IMR-90 (cell line): ENCODE data around the gene MAP3K13. TPM values are rescaled to one million over a fixed set of nuclear protein-coding genes. Genes with fewer than 3 reads are reported as not detected.

Experiments used
- ATAC-seq: fragments of 200-7000 bp; cut with Tn5 transposase; 2 replicates; pipeline ENCODE4 v1.9.1; 2020; ENCODE audit warnings: low read depth, mild to moderate bottlenecking, moderate library complexity
- BruUV-seq: library from RNA; stranded (reverse); fragments of 400-500 nt; replicated peaks from 2 replicates; lab custom pipeline; 2021; lab: Mats Ljungman, UMichigan
- CTCF ChIA-PET: fragments of 300-600 bp; formaldehyde crosslinking; extraction: SDS; loops from one replicate; lab custom pipeline; 2021; ENCODE audit warnings: antibody characterized with exemption; lab: Yijun Ruan, JAX
- POLR2A ChIA-PET: fragments of 300-600 bp; sonication (Branson Sonifier 250); formaldehyde crosslinking; loops from one replicate; lab custom pipeline; 2022; ENCODE audit warnings: antibody characterized with exemption; ENCODE audit not compliant: unreplicated experiment; lab: Charles Lee
- DNase-seq: peaks from one replicate; pipeline ENCODE4 v3.0.0; 2013
- H2AFZ ChIP-seq: replicated peaks from 2 replicates; pipeline ENCODE3; 2013; ENCODE audit warnings: low read length, mild to moderate bottlenecking; ENCODE audit not compliant: poor library complexity
- H2AK5ac ChIP-seq: 2 replicates; pipeline ENCODE4 v1.6.1; 2013; ENCODE audit warnings: low read depth, low read length, inconsistent platforms
- H2AK9ac ChIP-seq: replicated peaks from 2 replicates; pipeline ENCODE3; 2013; ENCODE audit warnings: mild to moderate bottlenecking, low read depth, low read length, moderate library complexity; ENCODE audit not compliant: poor library complexity
- H2BK120ac ChIP-seq: 2 replicates; pipeline ENCODE4 v1.6.1; 2013; ENCODE audit warnings: low read depth, low read length, inconsistent platforms
- H2BK15ac ChIP-seq: 3 replicates; pipeline ENCODE4 v1.6.1; 2013; ENCODE audit warnings: low read depth, low read length, inconsistent platforms
- H2BK20ac ChIP-seq: 2 replicates; pipeline ENCODE4 v1.6.1; 2013; ENCODE audit warnings: low read depth, mild to moderate bottlenecking, inconsistent platforms, low read length, moderate library complexity
- H2BK5ac ChIP-seq: 2 replicates; pipeline ENCODE4 v1.6.1; 2013; ENCODE audit warnings: mild to moderate bottlenecking, low read depth, low read length, inconsistent platforms; ENCODE audit not compliant: poor library complexity, severe bottlenecking
- H3K14ac ChIP-seq: replicated peaks from 2 replicates; pipeline ENCODE4 v1.6.1; 2013; ENCODE audit warnings: low read depth, low read length, inconsistent platforms
- H3K18ac ChIP-seq: 2 replicates; pipeline ENCODE4 v1.6.1; 2013; ENCODE audit warnings: low read depth, low read length, control low read depth
- H3K23ac ChIP-seq: 2 replicates; pipeline ENCODE4 v1.6.1; 2013; ENCODE audit warnings: low read depth, low read length, inconsistent platforms
- H3K27ac ChIP-seq: 2 replicates; pipeline ENCODE4 v1.5.1; 2013; ENCODE audit warnings: mild to moderate bottlenecking, control low read depth, low read length; ENCODE audit not compliant: insufficient read depth
- H3K27me3 ChIP-seq: 2 replicates; pipeline ENCODE4 v1.6.1; 2013; ENCODE audit warnings: low read length; ENCODE audit not compliant: control insufficient read depth, insufficient read depth
- H3K36me3 ChIP-seq: 2 replicates; pipeline ENCODE4 v1.6.1; 2013; ENCODE audit warnings: low read length, mixed read lengths; ENCODE audit not compliant: control insufficient read depth, insufficient read depth
- H3K4ac ChIP-seq: 2 replicates; pipeline ENCODE4 v1.6.1; 2013; ENCODE audit warnings: low read depth, low read length, inconsistent platforms
- H3K4me1 ChIP-seq: 2 replicates; pipeline ENCODE4 v1.6.1; 2013; ENCODE audit warnings: low read length, mixed read lengths; ENCODE audit not compliant: control insufficient read depth, insufficient read depth
- H3K4me2 ChIP-seq: 2 replicates; pipeline ENCODE4 v1.6.1; 2013; ENCODE audit warnings: low read depth, mild to moderate bottlenecking, control low read depth, low read length, moderate library complexity
- H3K4me3 ChIP-seq: 2 replicates; pipeline ENCODE4 v1.5.1; 2013; ENCODE audit warnings: low read depth, mild to moderate bottlenecking, control low read depth, low read length, moderate library complexity; ENCODE audit not compliant: insufficient read depth
- H3K56ac ChIP-seq: 2 replicates; pipeline ENCODE4 v1.6.1; 2013; ENCODE audit warnings: low read length, inconsistent platforms; ENCODE audit not compliant: insufficient read depth; ENCODE audit errors: extremely low read depth
- H3K79me1 ChIP-seq, 2 experiments: 2 replicates each; pipeline ENCODE4 v1.6.1; 2013; ENCODE audit warnings: low read length in 2 of 2, inconsistent platforms in 1 of 2, low read depth in 1 of 2
- H3K9ac ChIP-seq: 2 replicates; pipeline ENCODE4 v1.6.1; 2013; ENCODE audit warnings: low read depth, low read length, control low read depth
- H3K9me1 ChIP-seq: 2 replicates; pipeline ENCODE4 v1.6.1; 2013; ENCODE audit warnings: low read length, inconsistent platforms; ENCODE audit not compliant: insufficient read depth
- H3K9me3 ChIP-seq: 2 replicates; pipeline ENCODE4 v1.6.1; 2013; ENCODE audit warnings: low read length; ENCODE audit not compliant: control insufficient read depth, insufficient read depth
- H4K20me1 ChIP-seq: 2 replicates; pipeline ENCODE4 v1.6.1; 2013; ENCODE audit warnings: low read length, inconsistent platforms; ENCODE audit not compliant: insufficient read depth
- H4K5ac ChIP-seq: 2 replicates; pipeline ENCODE4 v1.6.1; 2013; ENCODE audit warnings: mild to moderate bottlenecking, low read depth, low read length, control low read depth
- H4K8ac ChIP-seq, 2 experiments: 2 replicates each; pipeline ENCODE4 v1.6.1; 2013; ENCODE audit warnings: low read depth in 2 of 2, low read length in 2 of 2, control low read depth in 1 of 2, inconsistent platforms in 1 of 2
- H4K91ac ChIP-seq: 2 replicates; pipeline ENCODE4 v1.6.1; 2013; ENCODE audit warnings: low read depth, low read length, inconsistent platforms; ENCODE audit not compliant: insufficient read depth
- CEBPB ChIP-seq: IDR thresholded peaks from 2 replicates; pipeline ENCODE4 v1.6.1; 2012; ENCODE audit warnings: low read depth, low read length, improper control_type of control experiment
- MAFK ChIP-seq: IDR thresholded peaks from 2 replicates; pipeline ENCODE4 v1.6.1; 2012; ENCODE audit warnings: low read depth, low read length, improper control_type of control experiment
- RAD21 ChIP-seq: IDR thresholded peaks from 2 replicates; pipeline ENCODE4 v1.6.1; 2012; ENCODE audit warnings: low read length, improper control_type of control experiment
- WGBS, 2 experiments: methylation state at CpG; one replicate each; pipeline versions ENCODE4 v1.1.5 to v1.1.7; 2013; ENCODE audit warnings: missing lambda C conversion rate in 2 of 2; ENCODE audit not compliant: insufficient read length in 1 of 2; ENCODE audit errors: extremely low coverage in 2 of 2; 5-methylcytosine and 5-hydroxymethylcytosine counted together
- dilution Hi-C: fragments of 300-500 bp; cut with HindIII; formaldehyde crosslinking; loops from one replicate; pipeline ENCODE4 v1.14.3; 2018; ENCODE audit warnings: low sequenced_read_pairs; ENCODE audit not compliant: unreplicated experiment
- in situ Hi-C: fragments of 300-500 bp; cut with MboI; formaldehyde crosslinking; loops from 3 replicates; pipeline ENCODE4 v1.14.3; 2019; ENCODE audit warnings: low sequenced_read_pairs, inconsistent platforms, mixed read lengths
- intact Hi-C: fragments of 100-400 bp; cut with micrococcal nuclease; formaldehyde crosslinking; loops from 2 replicates; pipeline ENCODE4 v1.10.0; 2022
- polyA plus RNA-seq, 3 experiments: library from polyadenylated mRNA; depleted of rRNA; stranded (reverse); fragments of >200 nt; gene quantifications; 2 replicates each; pipeline ENCODE4 v1.2.3, GENCODE V29; 2012; ENCODE audit warnings: low replicate concordance in 1 of 3
- total RNA-seq: library from RNA; depleted of rRNA; stranded (reverse); fragments of >200 nt; gene quantifications from 2 replicates; pipeline ENCODE4 v1.2.3, GENCODE V29; 2012

The MAP3K13 gene
- total and polyA plus RNA-seq, 2 of the 4 experiments (the other 2 are of a cell fraction): 9.9 to 17.6 TPM

DNA sequence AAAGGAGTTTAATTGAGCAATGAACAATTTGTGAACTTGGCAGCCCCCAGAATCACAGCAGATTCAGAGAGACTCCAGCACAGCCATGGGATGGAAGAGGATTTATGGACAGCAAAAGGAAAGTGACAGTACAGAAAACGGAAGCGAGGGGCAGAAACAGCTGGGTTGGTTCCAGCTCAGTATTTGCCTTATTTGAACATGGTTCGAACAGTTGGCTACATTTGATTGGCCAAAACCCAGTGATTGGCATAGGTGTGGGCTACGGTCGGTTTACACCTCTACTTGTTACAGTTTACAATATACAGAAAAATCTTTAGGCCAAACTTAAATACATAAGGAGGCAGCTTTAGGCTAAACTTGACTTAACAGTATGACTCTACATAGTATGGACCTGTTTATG lies 9.7 kb upstream of the MAP3K13 start:
- no peak overlapping the region for H3K4ac ChIP-seq
- H3K9me1 ChIP-seq: no peaks in the 10 kb centered on the region
- no peak overlapping the region for H2AK9ac ChIP-seq
- no peak for DNase-seq
- no peak overlapping the region for H2AFZ ChIP-seq
- H3K4me2 ChIP-seq: no peak overlapping the region
- H3K4me3 ChIP-seq: no peak overlapping the region
- ChIA-PET POLR2A (no interaction called here), CTCF (interaction anchor here (0.8 to 1.0 kb wide), 2 partner anchors 10 to 14 kb away, joined by 3 to 5 read pairs; no protein-coding TSS in a partner anchor)
- H3K27ac ChIP-seq: no peak overlapping the region
- no peak overlapping the region for H3K23ac ChIP-seq
- no TSS peak for BruUV-seq
- no peak overlapping the region for H4K5ac ChIP-seq
- no peaks in the 10 kb centered on the region for H3K27me3 ChIP-seq
- WGBS, 2 experiments: no CpG with 5 or more reads among the region's 5 CpGs
- in situ Hi-C loops: no loop called here
- no peaks in the 10 kb centered on the region for H3K36me3 ChIP-seq
- no peak overlapping the region for H2BK5ac ChIP-seq
- no peaks in the 10 kb centered on the region for H3K79me1 ChIP-seq
- H3K4me1 ChIP-seq: no peaks in the 10 kb centered on the region
- no peak overlapping the region for H3K14ac ChIP-seq
- H2AK5ac ChIP-seq: no peak overlapping the region
- dilution Hi-C loops: no loop called here
- no peak overlapping the region for H4K8ac ChIP-seq
- no peak overlapping the region for H2BK20ac ChIP-seq
- no peak overlapping the region for H3K18ac ChIP-seq
- no peaks in the 10 kb centered on the region for H4K20me1 ChIP-seq
- H4K91ac ChIP-seq: no peak overlapping the region
- H2BK15ac ChIP-seq: no peak overlapping the region
- no peak overlapping the region for H3K56ac ChIP-seq
- TF ChIP-seq MAFK (no peak), RAD21 (no peak), CEBPB (no peak)
- intact Hi-C loops: loop anchor here (5.0 kb wide), 1 partner anchor 224 kb away; no protein-coding TSS in a partner anchor
- H3K9me3 ChIP-seq: no peaks in the 10 kb centered on the region
- no peak overlapping the region for H2BK120ac ChIP-seq
- no peak overlapping the region for H3K9ac ChIP-seq
- ATAC-seq: no peak
